K562 (cell line): ENCODE results near the gene FERMT3. TPM values are rescaled to one million over a fixed set of nuclear protein-coding genes. Genes with fewer than 3 reads are reported as not detected.

Source experiments
- ATF1 ChIP-seq, 2 experiments: fragments of 450-650 bp in 1 of 2; IDR thresholded peaks; 2 replicates each; pipeline ENCODE4 v1.6.1; 2016; ENCODE audit warnings: missing compliant biosample characterization in 1 of 2, missing genetic modification characterization in 1 of 2
- BCL6 ChIP-seq: fragments of 250-450 bp; sonication (Bioruptor Pico); IDR thresholded peaks from 2 replicates; pipeline ENCODE4 v1.4.0; 2020
- CTCF ChIP-seq, 3 experiments: IDR thresholded peaks in 2 of 3; conservative IDR thresholded peaks in 1 of 3; 2 replicates each; pipeline ENCODE4 v1.5.1; 2011 to 2012; ENCODE audit warnings: low read length in 3 of 3, mild to moderate bottlenecking in 3 of 3, control low read depth in 2 of 3, improper control_type of control experiment in 1 of 3, inconsistent platforms in 1 of 3, low read depth in 1 of 3, mixed read lengths in 1 of 3, moderate library complexity in 1 of 3; ENCODE audit not compliant: insufficient read depth in 2 of 3
- KLF6 ChIP-seq: fragments of 250-450 bp; sonication (Bioruptor Pico); IDR thresholded peaks from 2 replicates; pipeline ENCODE4 v1.4.0; 2020; ENCODE audit warnings: mild to moderate bottlenecking, moderate library complexity, borderline replicate concordance
- L3MBTL2 ChIP-seq: fragments of 450-650 bp; IDR thresholded peaks from 2 replicates; pipeline ENCODE4 v1.6.1; 2016; ENCODE audit warnings: mild to moderate bottlenecking, moderate library complexity
- NFE2 ChIP-seq: IDR thresholded peaks from 2 replicates; pipeline ENCODE4 v1.6.1; 2014; ENCODE audit warnings: antibody characterized with exemption, low read depth
- NR3C1 ChIP-seq: sonication (generic); formaldehyde crosslinking; IDR thresholded peaks from 2 replicates; pipeline ENCODE4 v1.8.1; 2022; ENCODE audit warnings: missing genetic modification reagents
- NRF1 ChIP-seq, 2 experiments: fragments of 450-650 bp; IDR thresholded peaks in 1 of 2; conservative IDR thresholded peaks in 1 of 2; 2 replicates each; pipeline ENCODE4 v1.6.1; 2014; ENCODE audit warnings: mild to moderate bottlenecking in 2 of 2
- POLR2G ChIP-seq: fragments of 200-400 bp; formaldehyde crosslinking; IDR thresholded peaks from 2 replicates; pipeline ENCODE4 v1.6.1; 2017; ENCODE audit warnings: low read depth, mild to moderate bottlenecking, antibody characterized with exemption, low read length, moderate library complexity
- RBFOX2 ChIP-seq: fragments of 200-400 bp; formaldehyde crosslinking; IDR thresholded peaks from 2 replicates; pipeline ENCODE4 v1.6.1; 2017; ENCODE audit warnings: low read depth, mild to moderate bottlenecking, low read length, moderate library complexity
- SUPT5H ChIP-seq: fragments of 450-650 bp; IDR thresholded peaks from 2 replicates; pipeline ENCODE4 v1.6.1; 2016
- TOE1 ChIP-seq, 2 experiments: fragments of 450-650 bp in 1 of 2; sonication (generic) in 1 of 2; formaldehyde crosslinking in 1 of 2; IDR thresholded peaks; 2 replicates each; pipeline versions ENCODE4 v1.7.1 to v1.8.0; 2016 to 2022; ENCODE audit warnings: borderline replicate concordance in 2 of 2, mild to moderate bottlenecking in 2 of 2, antibody characterized with exemption in 1 of 2, inconsistent platforms in 1 of 2, low read depth in 1 of 2, missing genetic modification reagents in 1 of 2, moderate library complexity in 1 of 2
- TSC22D4 ChIP-seq: fragments of 450-650 bp; IDR thresholded peaks from 2 replicates; pipeline ENCODE4 v1.6.1; 2016; ENCODE audit warnings: missing genetic modification characterization, missing biosample characterization, control low read depth
- ZEB2 ChIP-seq: fragments of 450-650 bp; IDR thresholded peaks from 2 replicates; pipeline ENCODE4 v1.6.1; 2016
- ZFX ChIP-seq: sonication (generic); formaldehyde crosslinking; IDR thresholded peaks from 2 replicates; pipeline ENCODE4 v1.8.0; 2022; ENCODE audit warnings: mild to moderate bottlenecking, missing genetic modification reagents, moderate library complexity
- ZNF124 ChIP-seq: sonication (generic); formaldehyde crosslinking; IDR thresholded peaks from 2 replicates; pipeline ENCODE4 v1.8.1; 2022; ENCODE audit warnings: missing genetic modification reagents
- ZNF217 ChIP-seq: sonication (generic); formaldehyde crosslinking; IDR thresholded peaks from 2 replicates; pipeline ENCODE4 v1.8.0; 2022; ENCODE audit warnings: mild to moderate bottlenecking, missing genetic modification reagents
- ZNF347 ChIP-seq: fragments of 450-650 bp; formaldehyde crosslinking; IDR thresholded peaks from 2 replicates; pipeline ENCODE4 v1.4.0; 2020; ENCODE audit warnings: low read depth, mild to moderate bottlenecking, moderate library complexity
- polyA plus RNA-seq, 8 experiments: library from polyadenylated mRNA; depleted of rRNA in 4 of 8; stranded (reverse) in 5 of 8; unstranded in 3 of 8; fragments of >200 nt; fragmentation: Nextera tagmentation in 2 of 8; fragmentation: Illumina TruSeq in 1 of 8; extraction: Ambion mirVana in 2 of 8; extraction: Trizol in 1 of 8; gene quantifications; 2 replicates each; pipeline versions ENCODE4 v1.2.1 to v1.2.3, GENCODE V29; 2011 to 2014; ENCODE audit warnings: inconsistent platforms in 1 of 8, missing spikeins in 1 of 8
- total RNA-seq, 7 experiments: library from RNA; depleted of rRNA in 6 of 7; stranded (reverse); fragments of >200 nt in 6 of 7; fragmentation: Illumina TruSeq in 2 of 7; extraction: Trizol in 2 of 7; gene quantifications; 2 replicates each; pipeline versions ENCODE4 v1.2.1 to v1.2.3, GENCODE V29; 2011 to 2021; ENCODE audit warnings: low replicate concordance in 1 of 7
- TF ChIP-seq, protein P1 (sequence below): sonication (generic); formaldehyde crosslinking; IDR thresholded peaks from 2 replicates; pipeline ENCODE4 v1.8.0; 2022; ENCODE audit warnings: mild to moderate bottlenecking, missing genetic modification reagents
- TF ChIP-seq, protein P2 (sequence below): fragments of 450-650 bp; formaldehyde crosslinking; IDR thresholded peaks from 2 replicates; pipeline ENCODE4 v1.4.0; 2020; ENCODE audit warnings: mild to moderate bottlenecking, mixed read lengths
- TF ChIP-seq, protein P3 (sequence below): sonication (generic); formaldehyde crosslinking; IDR thresholded peaks from 2 replicates; pipeline ENCODE4 v1.4.0; 2020; ENCODE audit warnings: mild to moderate bottlenecking, missing genetic modification reagents

Gene FERMT3
- total and polyA plus RNA-seq, 9 of the 15 experiments (the other 6 are each of a cell fraction or from before 2014, with no cell fraction given) = 3.2 to 275 (median 79.7) TPM

GRCh38 chr11:64246871-64247728 is 40.6 kb downstream of the FERMT3 start, which contains the start of gene PPP1R14B (continued):
- peak; percentile 89 for TF ChIP-seq ZFX
- TF ChIP-seq KLF6 (CRISPR knock-in tag) = peak; percentile 88; the same call in 1 of the 2 replicates
- peak; percentile 87 for TF ChIP-seq SUPT5H
- TF ChIP-seq TSC22D4 (tag) = no peak
- TF ChIP-seq, protein P1, sequence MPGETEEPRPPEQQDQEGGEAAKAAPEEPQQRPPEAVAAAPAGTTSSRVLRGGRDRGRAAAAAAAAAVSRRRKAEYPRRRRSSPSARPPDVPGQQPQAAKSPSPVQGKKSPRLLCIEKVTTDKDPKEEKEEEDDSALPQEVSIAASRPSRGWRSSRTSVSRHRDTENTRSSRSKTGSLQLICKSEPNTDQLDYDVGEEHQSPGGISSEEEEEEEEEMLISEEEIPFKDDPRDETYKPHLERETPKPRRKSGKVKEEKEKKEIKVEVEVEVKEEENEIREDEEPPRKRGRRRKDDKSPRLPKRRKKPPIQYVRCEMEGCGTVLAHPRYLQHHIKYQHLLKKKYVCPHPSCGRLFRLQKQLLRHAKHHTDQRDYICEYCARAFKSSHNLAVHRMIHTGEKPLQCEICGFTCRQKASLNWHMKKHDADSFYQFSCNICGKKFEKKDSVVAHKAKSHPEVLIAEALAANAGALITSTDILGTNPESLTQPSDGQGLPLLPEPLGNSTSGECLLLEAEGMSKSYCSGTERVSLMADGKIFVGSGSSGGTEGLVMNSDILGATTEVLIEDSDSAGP (CRISPR knock-in tag) = peak; percentile 98
- no peak for TF ChIP-seq BCL6
- peak; percentile 92 for TF ChIP-seq RBFOX2
- TF ChIP-seq, protein P2, sequence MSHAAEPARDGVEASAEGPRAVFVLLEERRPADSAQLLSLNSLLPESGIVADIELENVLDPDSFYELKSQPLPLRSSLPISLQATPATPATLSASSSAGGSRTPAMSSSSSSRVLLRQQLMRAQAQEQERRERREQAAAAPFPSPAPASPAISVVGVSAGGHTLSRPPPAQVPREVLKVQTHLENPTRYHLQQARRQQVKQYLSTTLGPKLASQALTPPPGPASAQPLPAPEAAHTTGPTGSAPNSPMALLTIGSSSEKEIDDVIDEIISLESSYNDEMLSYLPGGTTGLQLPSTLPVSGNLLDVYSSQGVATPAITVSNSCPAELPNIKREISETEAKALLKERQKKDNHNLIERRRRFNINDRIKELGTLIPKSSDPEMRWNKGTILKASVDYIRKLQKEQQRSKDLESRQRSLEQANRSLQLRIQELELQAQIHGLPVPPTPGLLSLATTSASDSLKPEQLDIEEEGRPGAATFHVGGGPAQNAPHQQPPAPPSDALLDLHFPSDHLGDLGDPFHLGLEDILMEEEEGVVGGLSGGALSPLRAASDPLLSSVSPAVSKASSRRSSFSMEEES (CRISPR knock-in tag) = no peak
- peak; percentile 89 for TF ChIP-seq POLR2G
- no peak for TF ChIP-seq NR3C1 (CRISPR knock-in tag)
- no peak for TF ChIP-seq ZNF347 (CRISPR knock-in tag)
- TF ChIP-seq ZNF217 (CRISPR knock-in tag) = no peak
- peak; percentile 15 to 29 (median 26); a peak in 3 of 6 replicates for TF ChIP-seq CTCF (IDR thresholded peaks at IDR 0.05 in 2 of 3, conservative IDR thresholded peaks at IDR 0.05 in 1 of 3; ENCODE audit: insufficient read depth in 2 of 3, low read depth in 1 of 3, low read length in 3 of 3)
- peak; percentile 59; the same call in 1 of the 2 replicates for TF ChIP-seq TOE1 (IDR thresholded peaks at IDR 0.05; ENCODE audit: borderline replicate concordance)
- no peak for TF ChIP-seq TOE1 (CRISPR knock-in tag; IDR thresholded peaks at IDR 0.05; ENCODE audit: borderline replicate concordance, low read depth)
- no peak for TF ChIP-seq ATF1 (CRISPR knock-in tag; IDR thresholded peaks at IDR 0.05)
- TF ChIP-seq ATF1 (tag; IDR thresholded peaks at IDR 0.05) = peak; percentile 62
- no peak for TF ChIP-seq NFE2
- peak; percentile 93 for TF ChIP-seq L3MBTL2
- peak; percentile 62 to 73 for TF ChIP-seq NRF1 (conservative IDR thresholded peaks at IDR 0.05 in 1 of 2, IDR thresholded peaks at IDR 0.05 in 1 of 2)
- no peak for TF ChIP-seq ZNF124
- no peak for TF ChIP-seq ZEB2
- TF ChIP-seq, protein P3, sequence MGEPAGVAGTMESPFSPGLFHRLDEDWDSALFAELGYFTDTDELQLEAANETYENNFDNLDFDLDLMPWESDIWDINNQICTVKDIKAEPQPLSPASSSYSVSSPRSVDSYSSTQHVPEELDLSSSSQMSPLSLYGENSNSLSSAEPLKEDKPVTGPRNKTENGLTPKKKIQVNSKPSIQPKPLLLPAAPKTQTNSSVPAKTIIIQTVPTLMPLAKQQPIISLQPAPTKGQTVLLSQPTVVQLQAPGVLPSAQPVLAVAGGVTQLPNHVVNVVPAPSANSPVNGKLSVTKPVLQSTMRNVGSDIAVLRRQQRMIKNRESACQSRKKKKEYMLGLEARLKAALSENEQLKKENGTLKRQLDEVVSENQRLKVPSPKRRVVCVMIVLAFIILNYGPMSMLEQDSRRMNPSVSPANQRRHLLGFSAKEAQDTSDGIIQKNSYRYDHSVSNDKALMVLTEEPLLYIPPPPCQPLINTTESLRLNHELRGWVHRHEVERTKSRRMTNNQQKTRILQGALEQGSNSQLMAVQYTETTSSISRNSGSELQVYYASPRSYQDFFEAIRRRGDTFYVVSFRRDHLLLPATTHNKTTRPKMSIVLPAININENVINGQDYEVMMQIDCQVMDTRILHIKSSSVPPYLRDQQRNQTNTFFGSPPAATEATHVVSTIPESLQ (CRISPR knock-in tag) = 0 out of 2 replicates have a peak, but pooled peaks have one; percentile 55
